Stimulated activated CD8-positive, alpha-beta memory T cell treated with anti-CD3 and anti-CD28 coated beads, Interleukin-12 subunit alpha, Interleukin-12 subunit beta, amount 100 ng/mL, for 24 hours (primary cell): ENCODE measurements around the gene SLC50A1.

ENCODE experiments used
- DNase-seq: peaks from one replicate; pipeline ENCODE4 v3.0.0-alpha.2; 2020; ENCODE audit errors: extremely low read depth

Gene SLC50A1

DNA sequence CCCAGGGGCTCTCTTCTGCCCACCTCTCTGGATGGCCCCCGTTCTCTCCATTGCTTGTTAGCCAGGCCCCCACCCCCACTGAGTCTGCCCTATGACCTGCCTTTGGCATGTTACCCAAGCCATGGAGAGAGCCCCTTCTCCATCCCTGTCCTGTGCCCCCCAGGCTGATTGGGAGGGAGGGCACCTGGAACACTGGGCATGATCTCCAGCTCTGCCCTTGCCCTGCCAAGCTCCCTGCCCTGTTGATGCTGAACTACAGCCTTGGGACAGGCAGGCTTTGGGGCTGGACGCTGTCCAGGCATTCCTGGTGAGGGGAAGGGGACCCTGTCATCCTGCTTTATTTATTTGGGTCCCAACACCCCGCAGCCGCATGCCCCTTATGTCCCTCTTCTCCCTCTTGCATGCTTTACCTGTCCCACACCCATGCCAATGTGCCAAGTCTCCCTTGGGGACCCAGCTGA, 48.7 kb downstream of the SLC50A1 start:
- no peak for DNase-seq

DNA sequence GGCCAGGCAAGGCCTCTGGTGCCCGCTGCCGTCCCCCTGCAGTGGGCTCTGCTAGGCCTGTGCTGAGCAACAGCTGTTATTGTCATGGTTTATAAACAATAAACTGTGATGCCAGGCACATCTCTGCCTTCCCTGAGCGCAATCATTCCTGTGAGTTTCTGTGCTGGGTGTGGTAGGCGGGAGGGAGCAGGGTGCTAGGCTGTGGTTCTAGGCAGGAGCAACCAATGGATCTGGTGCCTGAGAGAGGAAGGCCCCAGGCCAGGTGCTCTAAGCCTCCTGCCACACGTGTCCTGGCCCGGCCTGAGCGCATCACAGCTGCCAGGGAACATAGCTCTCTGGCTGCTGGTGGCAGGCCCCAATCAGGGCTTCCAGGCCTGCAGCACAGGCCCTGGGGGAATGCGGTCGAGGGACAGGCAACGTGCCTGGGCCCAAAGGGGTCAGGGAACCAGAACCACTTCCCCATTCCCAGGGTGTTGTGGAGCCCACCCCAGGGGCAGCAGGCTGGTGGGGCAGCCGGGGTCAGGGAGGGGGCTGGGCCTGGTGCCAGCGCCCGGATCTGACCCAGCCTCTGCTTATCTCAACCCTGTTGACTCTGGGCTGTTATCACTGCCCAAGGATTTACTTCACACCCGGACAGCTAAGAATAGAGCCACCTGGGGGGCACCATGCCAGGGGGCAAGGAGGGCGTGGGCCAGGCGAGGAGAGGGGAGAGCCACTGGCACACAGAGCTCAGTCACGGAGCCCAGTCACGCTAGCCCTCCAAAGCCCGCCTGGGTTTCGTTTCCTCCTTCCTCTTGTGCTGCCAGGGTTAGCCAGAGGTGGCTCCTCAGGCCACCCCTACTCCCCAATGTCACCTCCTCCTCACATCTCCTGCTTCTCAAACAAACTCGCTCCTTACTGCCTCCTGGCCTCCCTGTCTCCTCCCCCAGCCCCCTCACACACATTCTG, 49.5 kb downstream of the SLC50A1 start:
- DNase-seq: no peak

DNA sequence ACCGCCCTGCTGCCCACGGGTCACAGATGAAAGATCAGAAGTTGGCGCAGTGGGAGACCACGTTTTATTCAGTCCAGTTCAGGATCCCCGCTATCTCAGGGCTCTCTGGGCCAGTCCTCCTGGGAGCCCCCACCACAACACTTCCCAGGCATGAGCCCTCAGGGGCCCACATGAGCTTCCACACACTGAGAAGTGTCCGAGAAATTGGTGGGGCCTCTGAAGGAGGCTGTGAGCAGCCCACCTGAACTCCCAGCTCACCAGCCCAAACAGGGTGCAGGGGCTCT, 50.1 kb downstream of the SLC50A1 start:
- DNase-seq: no peak

DNA sequence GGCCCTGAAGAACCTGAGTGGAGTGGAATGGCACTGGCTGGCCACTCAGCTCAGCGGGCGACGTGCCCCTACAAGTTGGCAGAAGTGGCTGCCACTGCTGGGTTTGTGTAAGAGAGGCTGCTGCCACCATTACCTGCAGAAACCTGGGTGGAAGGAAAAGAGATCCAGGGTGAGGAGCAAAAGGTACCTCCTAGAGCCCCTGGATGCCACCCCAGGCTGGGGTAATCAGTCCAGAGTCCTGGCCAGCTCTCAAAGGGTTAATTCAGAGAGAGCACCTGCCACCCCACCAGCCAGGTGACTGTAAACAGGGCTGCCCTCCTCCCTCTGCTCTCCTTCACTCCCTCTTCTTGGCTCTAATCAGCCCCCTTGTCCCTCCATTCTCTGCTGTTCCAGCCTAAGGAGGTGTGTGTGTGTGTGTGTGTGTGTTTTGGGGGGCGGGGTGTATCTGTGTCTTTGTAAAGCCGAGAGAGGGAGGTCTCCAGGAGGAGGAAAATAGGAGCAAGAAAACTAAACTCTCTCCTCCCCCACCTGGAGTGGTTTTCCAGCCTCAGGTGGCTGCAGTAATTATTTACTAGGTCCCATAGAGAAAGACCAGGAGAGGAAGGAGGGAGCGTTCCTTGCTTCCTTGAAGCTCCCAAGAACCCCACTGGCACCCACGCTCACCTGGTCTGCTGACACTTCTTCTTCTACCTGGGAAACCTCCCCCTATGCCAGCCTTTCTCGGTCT, 50.6 kb downstream of the SLC50A1 start:
- no peak for DNase-seq

DNA sequence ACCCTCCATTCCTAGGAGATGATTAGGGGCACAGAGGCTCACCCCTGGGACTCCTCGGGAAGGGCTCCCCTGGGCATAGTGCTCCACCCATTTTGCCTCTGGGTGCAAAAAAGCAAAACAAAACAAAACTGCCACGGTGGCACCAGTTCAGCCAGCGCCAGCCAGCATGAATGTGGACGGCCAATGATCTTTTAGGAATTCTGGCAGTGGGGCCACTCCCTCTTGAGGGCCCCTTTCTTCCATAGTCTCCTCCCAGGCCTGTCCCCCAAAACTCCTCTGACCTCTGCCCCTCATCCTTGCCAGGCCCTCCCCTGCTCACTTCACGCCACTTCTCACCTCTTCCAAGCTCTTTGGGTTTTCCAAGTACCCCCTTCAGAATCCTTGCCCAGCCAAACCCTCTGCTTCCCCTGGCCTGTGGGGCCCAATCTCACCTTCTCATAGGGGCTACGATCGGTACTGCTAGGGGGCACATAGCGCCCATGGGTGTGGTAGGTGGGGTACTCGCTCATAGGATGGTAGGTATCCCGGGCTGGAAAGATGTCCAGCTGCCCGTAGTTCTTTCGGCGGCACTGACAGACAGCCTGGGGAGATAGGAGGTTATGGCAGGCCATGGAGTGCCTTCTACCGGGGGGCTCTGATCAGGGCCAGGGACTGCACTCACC, 51.3 kb downstream of the SLC50A1 start:
- DNase-seq: no peak

DNA sequence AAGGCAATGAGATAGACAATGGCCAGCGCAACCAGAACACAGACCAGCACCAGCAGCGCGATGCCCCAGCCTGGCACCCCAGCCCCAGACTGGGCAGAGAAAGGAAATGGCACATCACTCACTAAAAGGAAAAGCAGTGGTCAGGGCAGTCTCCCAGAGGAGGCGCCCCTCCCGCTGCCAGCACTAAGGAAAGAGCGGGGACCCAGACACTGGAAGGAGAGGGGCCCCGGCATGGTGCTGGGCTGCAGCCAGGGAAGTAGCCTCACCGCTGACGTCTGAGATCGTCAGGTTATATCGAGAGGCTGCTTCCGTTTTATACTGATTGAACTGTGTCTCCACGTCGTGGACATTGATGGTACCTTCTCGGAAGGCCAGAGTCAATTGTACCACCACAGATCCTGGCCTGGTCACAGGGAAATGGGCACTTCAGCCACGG, 51.8 kb downstream of the SLC50A1 start:
- no peak for DNase-seq

DNA sequence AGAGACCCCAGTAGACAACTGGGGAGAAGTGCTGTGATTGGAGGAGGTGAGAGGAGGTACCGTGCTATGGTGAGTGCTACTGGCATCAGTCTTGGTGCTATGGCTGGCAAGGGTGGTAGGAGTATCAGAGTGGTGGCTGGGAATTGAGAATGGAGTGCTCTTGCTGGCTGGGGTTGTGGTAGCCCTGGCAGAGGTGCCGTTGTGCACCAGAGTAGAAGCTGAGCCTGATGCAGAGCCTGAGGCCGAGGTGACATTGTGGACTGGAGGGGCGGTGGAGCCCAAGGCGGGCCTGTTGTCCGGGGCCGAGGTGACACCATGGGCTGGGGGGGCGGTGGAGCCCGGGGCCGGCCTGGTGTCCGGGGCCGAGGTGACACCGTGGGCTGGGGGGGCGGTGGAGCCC, 52.6 kb downstream of the SLC50A1 start:
- DNase-seq: no peak
